HG03558 (cell line): ENCODE results near the gene IFIT3.
"Not testable (repeated sequence)": the region's sequence is repeated elsewhere in the genome, so short reads cannot be mapped to it uniquely, and the experiment has no call there.

Source experiments
- ATAC-seq: cut with Tn5 transposase; IDR thresholded peaks from one replicate; pipeline ENCODE4 v1.9.1; 2021; ENCODE audit warnings: moderate number of reproducible peaks; ENCODE audit not compliant: unreplicated experiment; ENCODE audit errors: extremely low read depth

Gene IFIT3

DNA sequence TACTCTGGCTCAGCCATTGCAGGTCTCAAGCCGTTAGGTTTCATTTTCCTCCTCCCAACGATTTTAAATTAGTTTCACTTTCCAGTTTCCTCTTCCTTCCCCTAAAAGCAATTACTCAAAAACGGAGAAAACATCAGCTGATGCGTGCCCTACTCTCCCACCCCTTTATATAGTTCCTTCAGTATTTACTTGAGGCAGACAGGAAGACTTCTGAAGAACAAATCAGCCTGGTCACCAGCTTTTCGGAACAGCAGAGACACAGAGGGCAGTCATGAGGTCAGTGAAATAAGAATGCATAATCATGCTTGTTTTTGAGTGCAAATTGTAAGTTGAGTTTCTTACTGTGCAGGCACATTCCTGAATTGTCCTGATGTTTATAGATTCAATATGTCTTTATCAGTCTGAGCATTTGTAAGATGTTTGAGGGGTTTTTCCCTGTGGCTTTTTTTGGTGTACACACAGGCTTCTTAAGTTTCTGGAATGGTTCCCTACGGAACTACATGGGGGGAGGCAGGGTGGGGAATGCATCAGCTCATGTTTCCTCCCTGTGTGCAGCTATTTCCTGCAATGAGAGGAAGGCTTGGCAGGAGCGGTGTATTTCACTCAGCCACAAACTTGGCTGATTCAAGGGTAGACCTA is at the start of gene IFIT3:
Gene IFIT3, plus strand, starts transcription at position 195 of the 639 bp plus-strand sequence. Its CDS starts 77 bp downstream, at position 272.
- ATAC-seq: no peak

- no peak for ATAC-seq
These were observed 49.7 kb upstream of the IFIT3 start for GRCh38 chr10:89278034-89278535.

DNA sequence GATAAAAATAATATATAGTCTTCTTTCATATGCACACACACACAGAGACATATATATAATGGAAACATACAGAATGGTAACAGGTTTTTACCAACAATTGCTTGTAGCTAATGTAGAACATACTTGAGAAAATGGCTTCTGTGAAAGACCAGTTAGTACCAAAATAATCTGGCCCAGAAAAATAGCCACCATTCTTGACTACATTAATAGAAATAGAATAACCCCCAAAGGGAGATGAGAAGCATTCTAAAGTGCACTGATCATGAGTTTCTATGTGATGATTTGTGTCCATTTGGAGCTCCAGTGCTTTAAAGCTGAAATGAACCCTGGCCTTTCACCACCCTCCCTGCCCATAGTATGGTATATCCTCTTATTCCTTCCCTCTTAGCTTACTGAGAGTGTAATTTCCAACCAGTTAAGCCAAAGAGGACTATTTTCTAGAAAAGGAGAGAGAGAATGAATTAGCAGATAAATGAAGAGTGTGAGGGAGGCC is 48.9 kb upstream of the IFIT3 start:
- ATAC-seq: no peak

GRCh38 chr10:89279421-89279869 is 48.4 kb upstream of the IFIT3 start:
- no peak for ATAC-seq

- no peak for ATAC-seq
These were observed 47.3 kb upstream of the IFIT3 start for GRCh38 chr10:89280508-89280907.

GRCh38 chr10:89281606-89282395 is 46.0 kb upstream of the IFIT3 start:
- ATAC-seq: no peak

GRCh38 chr10:89283025-89283935 is 44.5 kb upstream of the IFIT3 start:
- ATAC-seq: no peak

- ATAC-seq: no peak
These were observed 43.8 kb upstream of the IFIT3 start for GRCh38 chr10:89283936-89284475.

DNA sequence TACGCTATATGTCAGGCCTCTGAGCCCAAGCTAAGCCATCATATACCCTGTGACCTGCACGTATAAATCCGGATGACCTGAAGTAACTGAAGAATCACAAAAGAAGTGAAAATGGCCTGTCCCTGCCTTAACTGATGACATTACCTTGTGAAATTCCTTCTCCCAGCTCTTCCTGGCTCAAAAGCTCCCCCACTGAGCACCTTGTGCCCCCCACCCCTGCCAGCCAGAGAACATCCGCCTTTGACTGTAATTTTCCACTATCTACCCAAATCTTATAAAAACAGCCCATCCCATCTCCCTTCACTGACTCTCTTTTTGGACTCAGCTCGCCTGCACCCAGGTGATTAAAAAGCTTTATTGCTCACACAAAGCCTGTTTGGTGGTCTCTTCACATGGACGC is 43.1 kb upstream of the IFIT3 start:
- not testable (repeated sequence) for ATAC-seq

DNA sequence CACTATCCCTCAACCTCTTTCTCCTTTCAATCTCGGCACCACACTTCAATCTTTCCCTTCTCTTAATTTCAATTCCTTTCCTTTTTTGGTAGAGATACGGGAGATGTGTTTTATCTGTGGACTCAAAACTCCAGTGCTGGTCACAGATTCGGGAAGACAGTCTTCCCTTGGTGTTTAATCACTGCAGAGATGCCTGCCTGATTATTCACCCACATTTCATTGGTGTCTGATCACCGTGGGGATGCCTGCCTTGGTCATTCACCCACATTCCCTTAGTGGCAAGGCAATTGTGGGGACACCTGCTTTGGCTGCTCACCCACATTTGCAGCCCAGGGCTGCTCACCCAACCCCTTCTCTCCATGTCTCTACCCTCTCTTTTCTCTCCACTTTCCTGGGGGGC is 42.5 kb upstream of the IFIT3 start:
- ATAC-seq: not testable (repeated sequence)

DNA sequence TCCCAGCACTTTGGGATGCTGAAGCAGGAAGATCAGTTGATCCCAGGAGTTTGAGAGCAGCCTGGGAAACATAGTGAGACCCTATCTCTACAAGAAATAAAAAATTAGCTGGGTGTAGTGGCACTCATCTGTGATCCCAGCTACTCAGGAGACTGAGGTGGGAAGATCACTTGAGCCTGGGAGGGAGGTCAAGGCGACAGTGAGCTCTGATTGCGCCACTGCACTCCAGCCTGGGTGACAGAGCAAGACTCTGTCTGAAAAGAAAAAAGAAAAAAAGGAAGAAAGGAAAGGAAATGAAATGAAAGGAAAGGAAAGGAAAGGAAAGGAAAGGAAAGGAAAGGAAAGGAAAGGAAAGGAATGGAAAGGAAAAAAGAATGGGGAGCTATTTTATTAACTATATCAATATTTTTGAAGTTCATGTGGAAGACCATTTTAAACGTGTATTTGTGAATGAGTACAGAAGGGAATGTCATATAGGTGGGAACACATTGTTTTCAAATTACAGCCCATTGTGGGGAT is 33.0 kb upstream of the IFIT3 start:
- no peak for ATAC-seq

- no peak for ATAC-seq
These were observed 32.2 kb upstream of the IFIT3 start for GRCh38 chr10:89295597-89295996.

- ATAC-seq: no peak
These were observed 31.6 kb upstream of the IFIT3 start for GRCh38 chr10:89296220-89296648.

GRCh38 chr10:89297356-89297755 is 30.4 kb upstream of the IFIT3 start:
- no peak for ATAC-seq

- ATAC-seq: no peak
These were observed 30.0 kb upstream of the IFIT3 start for GRCh38 chr10:89297791-89298190.

GRCh38 chr10:89299031-89299430 is 28.8 kb upstream of the IFIT3 start:
- ATAC-seq: no peak

- no peak for ATAC-seq
These were observed 26.6 kb upstream of the IFIT3 start for GRCh38 chr10:89301232-89301631.

DNA sequence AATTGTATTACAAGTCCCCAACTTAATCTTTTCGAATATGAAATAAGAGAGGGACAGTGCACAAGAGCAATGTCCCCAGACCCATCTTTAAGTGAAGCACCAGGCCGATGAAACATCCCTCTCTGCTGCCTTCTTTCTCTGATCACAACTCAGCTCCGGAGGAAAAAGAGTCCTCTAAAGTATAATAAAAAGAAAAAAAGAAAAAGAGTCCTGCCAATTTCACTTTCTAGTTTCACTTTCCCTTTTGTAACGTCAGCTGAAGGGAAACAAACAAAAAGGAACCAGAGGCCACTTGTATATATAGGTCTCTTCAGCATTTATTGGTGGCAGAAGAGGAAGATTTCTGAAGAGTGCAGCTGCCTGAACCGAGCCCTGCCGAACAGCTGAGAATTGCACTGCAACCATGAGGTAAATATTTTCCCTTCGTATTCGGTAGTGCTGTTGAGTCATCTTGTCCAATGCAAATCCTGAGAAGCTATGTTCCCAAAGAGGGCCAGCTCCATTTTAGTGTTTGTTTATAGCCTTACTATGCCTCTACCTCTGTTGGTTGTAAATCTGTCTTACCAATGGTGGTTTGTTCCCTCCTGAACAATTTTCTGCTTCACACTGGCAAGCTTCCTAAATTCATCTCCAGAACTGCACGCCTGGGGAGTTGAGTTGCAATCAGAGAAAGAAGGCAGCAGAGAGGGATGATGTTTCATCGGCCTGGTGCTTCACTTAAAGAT is 25.9 kb upstream of the IFIT3 start, which contains the start of gene IFIT2:
Gene IFIT2, plus strand, starts transcription at position 326 of the 725 bp plus-strand sequence. Its CDS starts 78 bp downstream, at position 404.
- no peak for ATAC-seq

DNA sequence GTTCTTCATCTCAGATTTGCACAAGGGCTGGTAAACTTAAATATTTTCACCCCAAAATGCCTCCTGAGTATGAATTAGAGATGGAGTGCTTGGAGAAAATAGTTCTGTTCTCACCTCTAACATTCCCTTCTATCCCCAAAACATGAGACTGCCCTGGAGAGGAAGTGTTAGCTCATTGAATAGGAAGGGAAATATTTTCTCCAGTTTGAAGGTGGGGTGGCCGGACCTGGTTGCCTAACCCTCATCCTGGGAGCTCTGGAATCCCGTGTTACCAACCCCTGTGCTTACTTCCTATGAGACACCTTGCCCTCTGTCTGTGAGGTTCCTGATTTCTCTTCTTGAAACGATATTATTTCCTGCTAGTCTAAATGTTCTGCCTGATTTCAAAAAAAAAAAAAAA is 25.2 kb upstream of the IFIT3 start:
- no peak for ATAC-seq
